Measurements from ENCODE around the gene EXOG. TPM values are rescaled to one million over a fixed set of nuclear protein-coding genes. Genes with fewer than 3 reads are reported as not detected.
A peak's percentile ranks its signal among the peaks of the same experiment; 100 is the strongest.
"Not testable (repeated sequence)": the region's sequence is repeated elsewhere in the genome, so short reads cannot be mapped to it uniquely, and the experiment has no call there.

EXOG gene
- total and polyA plus RNA-seq, 12 donors: 10.7 to 39.9 (median 25.4) TPM

- DNase-seq (no peak), ATAC-seq (peak in 1 of 8 donors; percentile 3)
- Histone ChIP-seq H3K36me3 (peaks cover 0 to 64% (median 0%) of the 10 kb centered on the region in 9 donors), H3K4me3 (no peak overlapping the region), H3K4me1 (peaks cover 0 to 4% (median 0%) of the 10 kb centered on the region in 9 donors), H3K27me3 (no peaks in the 10 kb centered on the region), H3K27ac (peak overlapping the region in 1 of 10 donors; percentile 51), H3K9me3 (no peaks in the 10 kb centered on the region)
- 93 to 94% methylated on average over 6 of the region's 6 CpGs for WGBS, 2 donors
- no peak for TF ChIP-seq CTCF (IDR thresholded peaks at IDR 0.05)
- intact Hi-C loops (cut with DNase I): no loop called here
These were observed 68.6 kb downstream of the EXOG start for GRCh38 chr3:38564631-38565338.

- H3K27ac ChIP-seq: peak overlapping the region in 3 of 10 donors; percentile 36 to 53 (median 51)
- H3K36me3 ChIP-seq: peaks cover 0 to 56% (median 0%) of the 10 kb centered on the region in 9 donors
- peak in 1 of 8 donors; percentile 8 for ATAC-seq
- WGBS, 2 donors: 88 to 90% methylated on average over 13 of the region's 13 CpGs
- H3K27me3 ChIP-seq: no peaks in the 10 kb centered on the region
- peaks cover 0 to 4% (median 0%) of the 10 kb centered on the region in 9 donors for H3K4me1 ChIP-seq
- H3K9me3 ChIP-seq: peaks cover 0 to 1% (median 0%) of the 10 kb centered on the region in 11 donors
- TF ChIP-seq CTCF (IDR thresholded peaks at IDR 0.05): no peak
- H3K4me3 ChIP-seq: no peak overlapping the region
- intact Hi-C loops (cut with DNase I): no loop called here
- peak in 1 of 2 donors; percentile 2 for DNase-seq
These were observed 69.4 kb downstream of the EXOG start for GRCh38 chr3:38565339-38566214.

GRCh38 chr3:38566215-38566528 lies 70.0 kb downstream of the EXOG start:
- TF ChIP-seq CTCF (IDR thresholded peaks at IDR 0.05): no peak
- WGBS, 2 donors: 91 to 92% methylated on average over 13 of the region's 13 CpGs
- Histone ChIP-seq H3K27ac (peak overlapping the region in 3 of 10 donors; percentile 36 to 53 (median 51)), H3K36me3 (peaks cover 0 to 54% (median 0%) of the 10 kb centered on the region in 9 donors), H3K4me3 (no peak overlapping the region), H3K4me1 (peaks cover 0 to 4% (median 0%) of the 10 kb centered on the region in 9 donors), H3K9me3 (peaks cover 0 to 7% (median 0%) of the 10 kb centered on the region in 11 donors), H3K27me3 (no peaks in the 10 kb centered on the region)
- DNase-seq: peak in 1 of 2 donors; percentile 3
- peak in 1 of 8 donors; percentile 6 for ATAC-seq
- intact Hi-C loops (cut with DNase I): no loop called here

DNA sequence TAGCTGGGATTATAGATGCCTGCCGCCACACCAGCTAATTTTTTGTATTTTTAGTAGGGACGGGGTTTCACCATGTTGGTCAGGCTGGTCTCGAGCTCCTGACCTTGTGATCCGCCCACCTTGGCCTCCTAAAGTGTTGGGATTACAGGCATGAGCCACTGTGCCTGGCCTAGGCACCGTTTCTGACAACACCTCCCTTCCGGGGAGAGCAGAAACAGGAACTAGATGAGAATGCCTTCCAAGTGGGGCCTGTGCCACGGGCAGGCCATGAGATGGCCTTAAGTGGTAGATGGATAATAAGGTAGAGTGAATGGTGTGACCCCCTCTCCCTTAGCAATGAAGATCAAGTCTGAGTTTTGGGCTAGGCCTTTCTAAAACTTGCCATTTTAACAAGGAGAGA lies 70.7 kb downstream of the EXOG start:
- H3K4me1 ChIP-seq; H3K4me3 ChIP-seq; intact Hi-C loops (cut with DNase I); H3K27me3 ChIP-seq: not testable (repeated sequence)
- WGBS, 2 donors: 60 to 63% methylated on average over 7 of the region's 7 CpGs
- peaks cover 0 to 11% (median 0%) of the 10 kb centered on the region in 11 donors for H3K9me3 ChIP-seq
- DNase-seq: peak in 1 of 2 donors; percentile 5
- H3K36me3 ChIP-seq: peaks cover 0 to 55% (median 0%) of the 10 kb centered on the region in 9 donors
- H3K27ac ChIP-seq: peak overlapping the region in 5 of 10 donors; percentile 22 to 53 (median 36)
- ATAC-seq: peak in 5 of 8 donors; percentile 33 to 69 (median 60)
